T-helper 17 cell (primary cell): ENCODE results near the gene COA8. TPM values are rescaled to one million over a fixed set of nuclear protein-coding genes. Genes with fewer than 3 reads are reported as not detected.
A peak's percentile ranks its signal among the peaks of the same experiment; 100 is the strongest.

Experiments used
- ATAC-seq: fragments of 150-1000 bp; cut with Tn5 transposase; 2 replicates; pipeline ENCODE4 v1.10.0; 2021; ENCODE audit warnings: mild to moderate bottlenecking, moderate library complexity
- DNase-seq, 3 donors: peaks; one replicate each; pipeline versions ENCODE4 v3.0.0 to v3.0.0-alpha.2; 2020 to 2021
- H3K9me3 ChIP-seq: one replicate; pipeline ENCODE4 v1.7.0; 2013; ENCODE audit warnings: low read length, mild to moderate bottlenecking; ENCODE audit not compliant: control insufficient read depth, poor library complexity, severe bottlenecking
- H3K27ac Mint-ChIP-seq: one replicate; pipeline ENCODE4 v1.8.0; 2022; ENCODE audit warnings: mild to moderate bottlenecking, moderate library complexity, mixed read lengths
- H3K27me3 Mint-ChIP-seq: one replicate; pipeline ENCODE4 v1.8.0; 2022; ENCODE audit warnings: mixed read lengths
- H3K36me3 Mint-ChIP-seq: one replicate; pipeline ENCODE4 v1.8.0; 2022; ENCODE audit warnings: low read depth, mixed read lengths
- H3K4me1 Mint-ChIP-seq: one replicate; pipeline ENCODE4 v1.8.0; 2022; ENCODE audit warnings: mild to moderate bottlenecking, mixed read lengths
- H3K4me3 Mint-ChIP-seq: one replicate; pipeline ENCODE4 v1.8.0; 2022; ENCODE audit warnings: mild to moderate bottlenecking, moderate library complexity, mixed read lengths
- total RNA-seq, 4 donors: library from RNA in 2 of 4; stranded (reverse) in 2 of 4; gene quantifications; one replicate each; pipeline ENCODE4 v1.2.3 and lab custom pipeline; 2022 to 2026

COA8 gene, protein sequence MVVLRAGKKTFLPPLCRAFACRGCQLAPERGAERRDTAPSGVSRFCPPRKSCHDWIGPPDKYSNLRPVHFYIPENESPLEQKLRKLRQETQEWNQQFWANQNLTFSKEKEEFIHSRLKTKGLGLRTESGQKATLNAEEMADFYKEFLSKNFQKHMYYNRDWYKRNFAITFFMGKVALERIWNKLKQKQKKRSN
- total RNA-seq (10 to 100 TPM; 18.3 to 19.4 TPM), total RNA-seq (lab: John Stamatoyannopoulos, UW) (8.1 to 11.7 reads per million in 2 donors)

- H3K9me3 ChIP-seq: no peaks in the 10 kb centered on the region
- Mint-ChIP-seq H3K36me3 (peaks cover 2% of the 10 kb centered on the region), H3K27ac (peak within 1 kb of the TSS; percentile 96), H3K4me3 (peak within 1 kb of the TSS; percentile 95), H3K27me3 (no peaks in the 10 kb centered on the region), H3K4me1 (peaks cover 29% of the 10 kb centered on the region)
- ATAC-seq (peak; percentile 87), DNase-seq (peak; percentile 76 to 81 (median 80))
Observed at GRCh38 chr14:103562429-103563225, at the start of gene COA8, which contains the start of gene BAG5. Gene COA8, plus strand, starts transcription at chr14:103562960. Its CDS starts 42 bp downstream, at chr14:103563002. Gene BAG5, minus strand, starts transcription at chr14:103562657. Its CDS starts 1,493 bp downstream, at chr14:103561164.

GRCh38 chr14:103514596-103515421 is 48.0 kb upstream of the COA8 start:
- no peak for DNase-seq
- Mint-ChIP-seq H3K4me3 (no peak overlapping the region), H3K36me3 (no peaks in the 10 kb centered on the region), H3K27ac (no peak overlapping the region), H3K27me3 (no peaks in the 10 kb centered on the region), H3K4me1 (peaks cover 14% of the 10 kb centered on the region)
- ATAC-seq: no peak
- H3K9me3 ChIP-seq: no peaks in the 10 kb centered on the region

DNA sequence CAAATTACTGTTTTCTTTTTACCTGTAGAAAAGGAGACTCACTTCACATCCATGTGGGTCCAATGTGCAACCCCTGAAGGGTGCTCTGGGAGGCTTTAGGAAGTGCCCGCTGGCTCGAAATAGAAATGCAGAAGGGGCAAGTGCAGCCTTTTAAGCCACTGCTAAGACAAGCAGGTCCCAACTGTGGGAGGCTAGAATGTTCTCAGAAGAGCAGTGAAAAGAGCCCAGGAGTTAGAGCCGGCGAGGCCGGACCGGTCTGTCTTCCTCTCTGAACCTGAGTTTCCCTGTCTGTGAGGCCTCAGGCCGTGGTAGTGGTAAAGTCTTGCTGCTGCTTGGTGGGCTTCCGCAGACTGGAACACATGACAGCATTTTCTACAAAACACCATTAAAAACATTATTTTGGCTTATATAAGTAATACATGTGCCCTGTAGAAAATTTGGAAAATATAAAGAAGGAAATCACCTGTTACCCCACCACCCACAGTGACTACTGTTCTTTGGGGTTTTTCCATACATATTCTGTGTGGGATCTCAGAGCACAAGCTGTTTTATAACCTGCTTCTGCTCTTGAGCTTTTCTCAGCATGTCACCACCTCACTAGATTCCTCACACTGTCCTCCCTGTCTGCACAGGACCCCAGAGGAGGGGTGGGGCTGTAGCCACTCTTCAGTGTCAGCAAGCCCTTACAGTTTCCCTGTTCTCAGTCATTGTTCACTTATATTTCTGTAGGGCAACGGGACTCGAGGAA is 46.2 kb upstream of the COA8 start:
- Mint-ChIP-seq H3K36me3 (no peaks in the 10 kb centered on the region), H3K27ac (peak overlapping the region; percentile 32), H3K4me1 (peaks cover 14% of the 10 kb centered on the region), H3K4me3 (no peak overlapping the region), H3K27me3 (no peaks in the 10 kb centered on the region)
- no peak for ATAC-seq
- no peak for DNase-seq
- no peaks in the 10 kb centered on the region for H3K9me3 ChIP-seq

- no peak for DNase-seq
- Mint-ChIP-seq H3K36me3 (no peaks in the 10 kb centered on the region), H3K27ac (peak overlapping the region; percentile 32)
Observed at GRCh38 chr14:103517174-103517566, 45.6 kb upstream of the COA8 start.

DNA sequence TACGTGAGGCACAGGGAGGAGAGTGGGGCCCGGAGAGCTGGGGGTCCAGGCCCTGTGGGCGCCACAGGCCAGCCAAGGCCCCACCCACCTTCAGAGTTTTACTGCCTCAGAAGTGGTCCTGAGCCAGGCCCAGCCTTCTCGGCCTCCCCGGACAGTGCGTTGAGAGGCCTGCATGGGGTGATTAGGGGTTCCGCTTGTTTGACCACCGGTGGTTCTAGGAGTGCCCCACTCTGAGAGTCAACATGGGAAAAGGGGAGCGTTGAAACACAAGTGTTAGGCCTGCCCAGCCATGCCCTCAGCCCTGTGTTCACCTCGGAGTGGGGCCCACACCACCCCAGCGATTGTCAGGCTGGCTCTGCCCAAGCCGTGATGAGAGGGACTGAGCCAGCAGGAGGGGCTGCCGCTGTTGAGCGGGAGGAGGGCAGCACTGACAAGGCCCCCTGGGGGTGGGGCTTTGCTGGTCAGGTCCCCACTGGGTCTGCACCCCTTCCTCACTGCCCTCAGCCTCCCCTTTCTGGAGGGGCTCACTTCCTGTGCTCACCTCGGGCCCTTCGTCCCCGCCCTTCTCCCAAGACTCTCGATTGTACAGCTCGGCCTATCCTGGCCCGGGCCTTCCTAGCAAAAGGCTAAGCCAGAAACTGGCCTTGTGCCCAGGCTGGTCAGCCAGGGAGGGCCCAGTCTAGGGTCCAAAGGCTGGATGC is 44.9 kb upstream of the COA8 start:
- no peaks in the 10 kb centered on the region for H3K36me3 Mint-ChIP-seq
- ATAC-seq (no peak), DNase-seq (no peak)
- peaks cover 11% of the 10 kb centered on the region for H3K4me1 Mint-ChIP-seq
- no peak overlapping the region for H3K4me3 Mint-ChIP-seq
- H3K27ac Mint-ChIP-seq: no peak overlapping the region
- no peaks in the 10 kb centered on the region for H3K9me3 ChIP-seq
- H3K27me3 Mint-ChIP-seq: no peaks in the 10 kb centered on the region

More at GRCh38 chr14:103517174-103517566, 45.6 kb upstream of the COA8 start:
- H3K9me3 ChIP-seq: no peaks in the 10 kb centered on the region
- H3K4me1 Mint-ChIP-seq: peaks cover 14% of the 10 kb centered on the region
- no peaks in the 10 kb centered on the region for H3K27me3 Mint-ChIP-seq
- ATAC-seq: no peak
- H3K4me3 Mint-ChIP-seq: no peak overlapping the region

- Mint-ChIP-seq H3K27me3 (no peaks in the 10 kb centered on the region), H3K27ac (no peak overlapping the region), H3K4me3 (peak overlapping the region; percentile 28), H3K36me3 (no peaks in the 10 kb centered on the region), H3K4me1 (peaks cover 11% of the 10 kb centered on the region)
- DNase-seq: peak; percentile 44 to 59 (median 49)
- ATAC-seq: peak; percentile 40
- H3K9me3 ChIP-seq: no peaks in the 10 kb centered on the region
Observed at GRCh38 chr14:103518422-103519042, 44.2 kb upstream of the COA8 start.

- H3K27ac Mint-ChIP-seq: peak overlapping the region; percentile 62
- no peaks in the 10 kb centered on the region for H3K36me3 Mint-ChIP-seq
- peak in 1 of 3 donors; percentile 5 for DNase-seq
Observed at GRCh38 chr14:103519043-103519836, 43.5 kb upstream of the COA8 start.

DNA sequence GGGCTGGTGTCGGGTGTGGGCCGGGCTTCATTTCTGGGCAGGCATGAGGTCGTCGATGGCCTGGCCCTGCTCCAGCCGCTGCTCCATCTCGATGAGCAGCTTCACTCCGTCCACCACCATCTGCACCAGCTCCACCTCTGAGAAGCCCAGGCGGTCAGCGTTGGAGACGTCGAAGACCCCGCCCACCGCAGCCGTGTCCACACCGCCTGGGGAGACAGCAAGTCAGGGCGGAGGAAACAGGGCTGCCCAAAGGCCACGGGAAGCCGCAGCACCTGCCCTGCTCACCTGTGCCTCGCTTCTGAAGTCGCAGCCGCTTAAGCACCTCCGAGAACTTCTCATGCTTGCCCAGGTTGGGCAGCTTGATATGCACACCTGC is 42.9 kb upstream of the COA8 start:
- H3K36me3 Mint-ChIP-seq: no peaks in the 10 kb centered on the region
- DNase-seq (peak in 1 of 3 donors; percentile 8), ATAC-seq (no peak)
- peak overlapping the region; percentile 62 for H3K27ac Mint-ChIP-seq
- no peaks in the 10 kb centered on the region for H3K9me3 ChIP-seq
- H3K27me3 Mint-ChIP-seq: no peaks in the 10 kb centered on the region
- no peak overlapping the region for H3K4me3 Mint-ChIP-seq
- H3K4me1 Mint-ChIP-seq: peaks cover 9% of the 10 kb centered on the region

More at GRCh38 chr14:103519043-103519836, 43.5 kb upstream of the COA8 start:
- H3K4me1 Mint-ChIP-seq: peaks cover 11% of the 10 kb centered on the region
- no peaks in the 10 kb centered on the region for H3K9me3 ChIP-seq
- H3K4me3 Mint-ChIP-seq: peak overlapping the region; percentile 28
- no peak for ATAC-seq
- H3K27me3 Mint-ChIP-seq: no peaks in the 10 kb centered on the region

GRCh38 chr14:103520269-103520656 is 42.5 kb upstream of the COA8 start:
- Mint-ChIP-seq H3K36me3 (no peaks in the 10 kb centered on the region), H3K27me3 (no peaks in the 10 kb centered on the region), H3K27ac (no peak overlapping the region), H3K4me3 (peak overlapping the region; percentile 63), H3K4me1 (peaks cover 9% of the 10 kb centered on the region)
- DNase-seq (peak in 1 of 3 donors; percentile 8), ATAC-seq (no peak)
- no peaks in the 10 kb centered on the region for H3K9me3 ChIP-seq

GRCh38 chr14:103520657-103521437 is 41.9 kb upstream of the COA8 start:
- ATAC-seq (peak; percentile 77), DNase-seq (peak; percentile 52 to 65 (median 62))
- H3K9me3 ChIP-seq: no peaks in the 10 kb centered on the region
- H3K27ac Mint-ChIP-seq: no peak overlapping the region
- peak overlapping the region; percentile 63 for H3K4me3 Mint-ChIP-seq
- peaks cover 10% of the 10 kb centered on the region for H3K4me1 Mint-ChIP-seq
- no peaks in the 10 kb centered on the region for H3K36me3 Mint-ChIP-seq
- H3K27me3 Mint-ChIP-seq: no peaks in the 10 kb centered on the region
